GM12875 (cell line): ENCODE data around the gene DGKI.

Experiments
- H3K4me3 ChIP-seq: one replicate; pipeline ENCODE4 v1.5.1; 2011; ENCODE audit warnings: low read depth, low read length, control low read depth
- TF ChIP-seq, protein P1 (sequence below): IDR thresholded peaks from 2 replicates; pipeline ENCODE4 v1.5.1; 2011; ENCODE audit warnings: low read depth, mild to moderate bottlenecking, control low read depth, inconsistent platforms, low read length, moderate library complexity, borderline replicate concordance; ENCODE audit not compliant: insufficient read depth

DGKI gene

GRCh38 chr7:137506031-137506430, 340.7 kb downstream of the DGKI start:
- TF ChIP-seq, protein P1, sequence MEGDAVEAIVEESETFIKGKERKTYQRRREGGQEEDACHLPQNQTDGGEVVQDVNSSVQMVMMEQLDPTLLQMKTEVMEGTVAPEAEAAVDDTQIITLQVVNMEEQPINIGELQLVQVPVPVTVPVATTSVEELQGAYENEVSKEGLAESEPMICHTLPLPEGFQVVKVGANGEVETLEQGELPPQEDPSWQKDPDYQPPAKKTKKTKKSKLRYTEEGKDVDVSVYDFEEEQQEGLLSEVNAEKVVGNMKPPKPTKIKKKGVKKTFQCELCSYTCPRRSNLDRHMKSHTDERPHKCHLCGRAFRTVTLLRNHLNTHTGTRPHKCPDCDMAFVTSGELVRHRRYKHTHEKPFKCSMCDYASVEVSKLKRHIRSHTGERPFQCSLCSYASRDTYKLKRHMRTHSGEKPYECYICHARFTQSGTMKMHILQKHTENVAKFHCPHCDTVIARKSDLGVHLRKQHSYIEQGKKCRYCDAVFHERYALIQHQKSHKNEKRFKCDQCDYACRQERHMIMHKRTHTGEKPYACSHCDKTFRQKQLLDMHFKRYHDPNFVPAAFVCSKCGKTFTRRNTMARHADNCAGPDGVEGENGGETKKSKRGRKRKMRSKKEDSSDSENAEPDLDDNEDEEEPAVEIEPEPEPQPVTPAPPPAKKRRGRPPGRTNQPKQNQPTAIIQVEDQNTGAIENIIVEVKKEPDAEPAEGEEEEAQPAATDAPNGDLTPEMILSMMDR = no peak
- H3K4me3 ChIP-seq = no peak overlapping the region

- TF ChIP-seq, protein P1 = no peak
- H3K4me3 ChIP-seq = no peak overlapping the region
Observed at GRCh38 chr7:137501562-137501961, 345.2 kb downstream of the DGKI start.

DNA sequence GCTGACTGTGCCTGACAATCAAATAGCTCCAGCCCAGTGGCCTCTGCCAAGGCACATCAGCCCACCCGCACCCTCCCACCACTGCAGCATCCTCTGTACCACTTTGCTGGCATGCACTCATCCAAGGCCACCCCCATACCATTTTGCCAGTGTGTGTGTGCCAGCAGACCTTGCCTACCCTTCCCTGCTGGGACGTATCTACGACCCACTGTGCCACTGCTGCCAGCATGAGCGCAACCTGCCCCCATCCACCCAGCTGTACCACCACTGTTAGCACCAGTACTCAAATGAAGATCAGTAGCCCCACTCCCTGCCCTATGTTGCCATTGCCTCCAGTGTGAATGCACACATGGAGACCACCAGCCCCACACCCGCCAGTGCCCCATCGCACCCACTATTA, 353.9 kb downstream of the DGKI start:
- H3K4me3 ChIP-seq = no peak overlapping the region
- TF ChIP-seq, protein P1 = no peak

DNA sequence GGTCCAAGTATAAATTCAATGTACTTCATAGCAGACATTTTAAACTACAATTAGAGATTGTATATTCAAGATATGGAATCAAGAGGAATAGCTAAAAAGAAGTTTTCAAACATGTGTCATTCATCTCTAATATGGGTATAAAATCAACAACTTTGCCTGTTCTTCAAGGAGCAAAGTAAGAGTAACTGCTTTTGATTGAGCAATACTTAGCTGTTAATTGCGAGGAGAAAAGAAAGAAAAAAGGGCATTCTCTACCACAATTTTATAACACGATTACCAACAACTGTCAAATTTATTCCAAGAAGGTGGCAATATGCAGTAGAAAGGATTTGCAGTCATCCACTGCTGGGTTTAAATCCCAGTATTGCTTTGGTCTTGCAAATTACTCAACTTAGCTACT, 356.9 kb downstream of the DGKI start:
- TF ChIP-seq, protein P1 = no peak
- H3K4me3 ChIP-seq = no peak overlapping the region

GRCh38 chr7:137488038-137488437, 358.7 kb downstream of the DGKI start:
- H3K4me3 ChIP-seq = no peak overlapping the region
- TF ChIP-seq, protein P1 = no peak

- H3K4me3 ChIP-seq = no peak overlapping the region
- TF ChIP-seq, protein P1 = no peak
Observed at GRCh38 chr7:137485818-137486217, 361.0 kb downstream of the DGKI start.

GRCh38 chr7:137484326-137484725, 362.4 kb downstream of the DGKI start:
- H3K4me3 ChIP-seq = no peak overlapping the region

More at GRCh38 chr7:137484326-137484725, 362.4 kb downstream of the DGKI start:
- TF ChIP-seq, protein P1 = no peak
